ENCODE measurements around the gene MRPS18A.

- TF ChIP-seq CTCF (IDR thresholded peaks at IDR 0.05; ENCODE audit: low read length), result no peak
- no peak for TF ChIP-seq EZH2 (IDR thresholded peaks at IDR 0.05; ENCODE audit: borderline replicate concordance, low read length)
Observed at GRCh38 chr6:43728586-43728985, 41.0 kb upstream of the MRPS18A start.
